ENCODE measurements around the gene PRPF6.

DNA sequence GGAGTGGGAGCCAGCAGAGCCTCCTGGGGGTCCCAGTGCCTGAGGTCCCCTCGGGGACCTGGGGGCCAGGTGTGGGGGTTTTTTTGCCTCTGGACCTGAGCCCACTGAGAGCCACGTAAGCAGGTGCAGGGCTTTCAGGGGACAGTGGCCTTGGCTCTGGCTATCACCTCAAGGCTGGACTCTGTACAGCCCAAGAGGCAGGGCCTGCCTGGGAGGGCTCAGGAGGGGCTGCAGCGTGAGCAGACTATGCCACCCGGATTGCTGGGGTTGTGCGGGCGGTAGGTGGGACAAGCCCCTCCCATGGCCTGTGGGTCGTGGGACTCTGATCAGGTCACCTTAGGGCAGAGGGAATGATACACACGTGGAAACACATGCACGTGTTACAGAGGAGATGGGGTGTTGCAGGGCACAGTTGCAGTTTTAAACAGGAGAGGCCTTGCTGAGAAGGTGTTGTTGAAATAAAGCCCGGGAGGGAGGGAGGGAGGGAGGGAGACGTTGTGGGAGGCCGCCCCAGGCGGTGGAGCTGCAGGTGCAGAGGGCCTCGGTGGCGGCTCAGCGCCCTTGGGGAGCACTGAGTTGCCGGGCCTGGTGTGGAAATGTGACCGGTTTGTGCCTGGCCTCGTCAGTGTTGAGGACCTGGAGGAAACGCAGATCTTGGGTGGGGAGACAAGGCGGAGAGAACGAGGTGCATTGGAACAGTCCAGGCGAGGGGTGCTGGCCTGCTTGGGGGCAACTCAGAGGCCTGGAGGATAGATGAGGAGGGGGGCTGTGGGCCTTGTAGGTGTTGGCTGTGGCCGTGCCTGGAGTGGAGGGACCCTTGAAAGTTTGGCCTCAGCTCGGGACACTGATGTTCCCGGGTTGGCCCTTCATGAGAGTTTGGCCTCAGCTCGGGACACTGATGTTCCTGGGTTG is 84.4 kb downstream of the PRPF6 start:
- no peak for TF ChIP-seq GATA2 (IDR thresholded peaks at IDR 0.05; ENCODE audit: low read depth, low read length)
- TF ChIP-seq GATA3 (IDR thresholded peaks at IDR 0.05; ENCODE audit: low read depth, low read length), result no peak
